ENCODE results near the gene SLC1A5. TPM values are rescaled to one million over a fixed set of nuclear protein-coding genes. Genes with fewer than 3 reads are reported as not detected.

Gene SLC1A5
- total and polyA plus RNA-seq, 2 experiments from 2014 or later: 103 to 272 TPM

DNA sequence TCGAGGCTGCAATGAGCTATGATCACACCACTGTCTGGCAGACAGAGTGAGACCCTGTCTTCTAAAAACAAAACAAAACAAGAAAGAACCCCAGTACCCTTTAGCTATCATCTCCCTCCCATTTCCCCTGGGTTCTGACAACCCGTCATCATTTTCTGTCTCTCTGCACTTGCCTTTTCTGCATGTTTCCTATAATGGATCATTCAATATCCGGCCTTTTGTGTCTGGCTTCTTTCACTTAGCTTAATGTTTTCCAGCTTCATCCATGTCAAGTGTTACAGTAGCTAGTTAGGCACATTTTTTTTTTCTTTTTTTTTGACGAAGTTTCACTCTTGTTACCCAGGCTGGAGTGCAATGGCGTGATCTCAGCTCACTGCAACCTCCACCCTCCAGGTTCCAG lies 45.7 kb upstream of the SLC1A5 start:
- Mint-ChIP-seq H3K27ac (no peak overlapping the region), H3K36me3 (ENCODE audit: low read depth) (peaks cover 17% of the 10 kb centered on the region), H3K4me1 (no peaks in the 10 kb centered on the region), H3K4me3 (no peak overlapping the region), H3K9me3 (no peaks in the 10 kb centered on the region; the same call in 2 of the 3 replicates), H3K27me3 (ENCODE audit: insufficient read depth, low read depth, poor library complexity) (peaks cover 6% of the 10 kb centered on the region)
- Histone ChIP-seq H3K27ac (ENCODE audit: low read depth) (no peak overlapping the region), H3K36me3 (ENCODE audit: insufficient read depth) (no peaks in the 10 kb centered on the region), H3K4me2 (no peak overlapping the region), H3K27me3 (ENCODE audit: insufficient read depth) (no peaks in the 10 kb centered on the region), H3K4me1 (ENCODE audit: insufficient read depth) (peaks cover 5% of the 10 kb centered on the region; the same call in 1 of the 2 replicates), H3F3A (replicated peaks; ENCODE audit: low read depth) (0 out of 2 replicates have a peak, but pooled peaks cover 3% of the 10 kb centered on the region), H3K79me2 (replicated peaks; ENCODE audit: insufficient read depth) (no peaks in the 10 kb centered on the region), H2AFZ (no peak overlapping the region), H3K4me3 (no peak overlapping the region), H4K20me1 (replicated peaks; ENCODE audit: insufficient read depth) (no peaks in the 10 kb centered on the region), H3K9me2 (ENCODE audit: insufficient read depth) (no peaks in the 10 kb centered on the region)
- DNase-seq (ENCODE audit: low spot score) (no peak), ATAC-seq (no peak)
- no peak for TF ChIP-seq EZH2 (IDR thresholded peaks at IDR 0.05; ENCODE audit: low read depth, unreplicated experiment)
- TF ChIP-seq, protein P1, sequence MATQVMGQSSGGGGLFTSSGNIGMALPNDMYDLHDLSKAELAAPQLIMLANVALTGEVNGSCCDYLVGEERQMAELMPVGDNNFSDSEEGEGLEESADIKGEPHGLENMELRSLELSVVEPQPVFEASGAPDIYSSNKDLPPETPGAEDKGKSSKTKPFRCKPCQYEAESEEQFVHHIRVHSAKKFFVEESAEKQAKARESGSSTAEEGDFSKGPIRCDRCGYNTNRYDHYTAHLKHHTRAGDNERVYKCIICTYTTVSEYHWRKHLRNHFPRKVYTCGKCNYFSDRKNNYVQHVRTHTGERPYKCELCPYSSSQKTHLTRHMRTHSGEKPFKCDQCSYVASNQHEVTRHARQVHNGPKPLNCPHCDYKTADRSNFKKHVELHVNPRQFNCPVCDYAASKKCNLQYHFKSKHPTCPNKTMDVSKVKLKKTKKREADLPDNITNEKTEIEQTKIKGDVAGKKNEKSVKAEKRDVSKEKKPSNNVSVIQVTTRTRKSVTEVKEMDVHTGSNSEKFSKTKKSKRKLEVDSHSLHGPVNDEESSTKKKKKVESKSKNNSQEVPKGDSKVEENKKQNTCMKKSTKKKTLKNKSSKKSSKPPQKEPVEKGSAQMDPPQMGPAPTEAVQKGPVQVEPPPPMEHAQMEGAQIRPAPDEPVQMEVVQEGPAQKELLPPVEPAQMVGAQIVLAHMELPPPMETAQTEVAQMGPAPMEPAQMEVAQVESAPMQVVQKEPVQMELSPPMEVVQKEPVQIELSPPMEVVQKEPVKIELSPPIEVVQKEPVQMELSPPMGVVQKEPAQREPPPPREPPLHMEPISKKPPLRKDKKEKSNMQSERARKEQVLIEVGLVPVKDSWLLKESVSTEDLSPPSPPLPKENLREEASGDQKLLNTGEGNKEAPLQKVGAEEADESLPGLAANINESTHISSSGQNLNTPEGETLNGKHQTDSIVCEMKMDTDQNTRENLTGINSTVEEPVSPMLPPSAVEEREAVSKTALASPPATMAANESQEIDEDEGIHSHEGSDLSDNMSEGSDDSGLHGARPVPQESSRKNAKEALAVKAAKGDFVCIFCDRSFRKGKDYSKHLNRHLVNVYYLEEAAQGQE (IDR thresholded peaks at IDR 0.05; ENCODE audit: unreplicated experiment): no peak
- no peak for TF ChIP-seq CREB1 (CRISPR knock-in tag; IDR thresholded peaks at IDR 0.05; ENCODE audit: low read depth)
- TF ChIP-seq STAT1 (IDR thresholded peaks at IDR 0.05; ENCODE audit: unreplicated experiment): no peak
- TF ChIP-seq, protein P2, sequence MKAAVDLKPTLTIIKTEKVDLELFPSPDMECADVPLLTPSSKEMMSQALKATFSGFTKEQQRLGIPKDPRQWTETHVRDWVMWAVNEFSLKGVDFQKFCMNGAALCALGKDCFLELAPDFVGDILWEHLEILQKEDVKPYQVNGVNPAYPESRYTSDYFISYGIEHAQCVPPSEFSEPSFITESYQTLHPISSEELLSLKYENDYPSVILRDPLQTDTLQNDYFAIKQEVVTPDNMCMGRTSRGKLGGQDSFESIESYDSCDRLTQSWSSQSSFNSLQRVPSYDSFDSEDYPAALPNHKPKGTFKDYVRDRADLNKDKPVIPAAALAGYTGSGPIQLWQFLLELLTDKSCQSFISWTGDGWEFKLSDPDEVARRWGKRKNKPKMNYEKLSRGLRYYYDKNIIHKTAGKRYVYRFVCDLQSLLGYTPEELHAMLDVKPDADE (IDR thresholded peaks at IDR 0.05): no peak
- TF ChIP-seq, protein P3, sequence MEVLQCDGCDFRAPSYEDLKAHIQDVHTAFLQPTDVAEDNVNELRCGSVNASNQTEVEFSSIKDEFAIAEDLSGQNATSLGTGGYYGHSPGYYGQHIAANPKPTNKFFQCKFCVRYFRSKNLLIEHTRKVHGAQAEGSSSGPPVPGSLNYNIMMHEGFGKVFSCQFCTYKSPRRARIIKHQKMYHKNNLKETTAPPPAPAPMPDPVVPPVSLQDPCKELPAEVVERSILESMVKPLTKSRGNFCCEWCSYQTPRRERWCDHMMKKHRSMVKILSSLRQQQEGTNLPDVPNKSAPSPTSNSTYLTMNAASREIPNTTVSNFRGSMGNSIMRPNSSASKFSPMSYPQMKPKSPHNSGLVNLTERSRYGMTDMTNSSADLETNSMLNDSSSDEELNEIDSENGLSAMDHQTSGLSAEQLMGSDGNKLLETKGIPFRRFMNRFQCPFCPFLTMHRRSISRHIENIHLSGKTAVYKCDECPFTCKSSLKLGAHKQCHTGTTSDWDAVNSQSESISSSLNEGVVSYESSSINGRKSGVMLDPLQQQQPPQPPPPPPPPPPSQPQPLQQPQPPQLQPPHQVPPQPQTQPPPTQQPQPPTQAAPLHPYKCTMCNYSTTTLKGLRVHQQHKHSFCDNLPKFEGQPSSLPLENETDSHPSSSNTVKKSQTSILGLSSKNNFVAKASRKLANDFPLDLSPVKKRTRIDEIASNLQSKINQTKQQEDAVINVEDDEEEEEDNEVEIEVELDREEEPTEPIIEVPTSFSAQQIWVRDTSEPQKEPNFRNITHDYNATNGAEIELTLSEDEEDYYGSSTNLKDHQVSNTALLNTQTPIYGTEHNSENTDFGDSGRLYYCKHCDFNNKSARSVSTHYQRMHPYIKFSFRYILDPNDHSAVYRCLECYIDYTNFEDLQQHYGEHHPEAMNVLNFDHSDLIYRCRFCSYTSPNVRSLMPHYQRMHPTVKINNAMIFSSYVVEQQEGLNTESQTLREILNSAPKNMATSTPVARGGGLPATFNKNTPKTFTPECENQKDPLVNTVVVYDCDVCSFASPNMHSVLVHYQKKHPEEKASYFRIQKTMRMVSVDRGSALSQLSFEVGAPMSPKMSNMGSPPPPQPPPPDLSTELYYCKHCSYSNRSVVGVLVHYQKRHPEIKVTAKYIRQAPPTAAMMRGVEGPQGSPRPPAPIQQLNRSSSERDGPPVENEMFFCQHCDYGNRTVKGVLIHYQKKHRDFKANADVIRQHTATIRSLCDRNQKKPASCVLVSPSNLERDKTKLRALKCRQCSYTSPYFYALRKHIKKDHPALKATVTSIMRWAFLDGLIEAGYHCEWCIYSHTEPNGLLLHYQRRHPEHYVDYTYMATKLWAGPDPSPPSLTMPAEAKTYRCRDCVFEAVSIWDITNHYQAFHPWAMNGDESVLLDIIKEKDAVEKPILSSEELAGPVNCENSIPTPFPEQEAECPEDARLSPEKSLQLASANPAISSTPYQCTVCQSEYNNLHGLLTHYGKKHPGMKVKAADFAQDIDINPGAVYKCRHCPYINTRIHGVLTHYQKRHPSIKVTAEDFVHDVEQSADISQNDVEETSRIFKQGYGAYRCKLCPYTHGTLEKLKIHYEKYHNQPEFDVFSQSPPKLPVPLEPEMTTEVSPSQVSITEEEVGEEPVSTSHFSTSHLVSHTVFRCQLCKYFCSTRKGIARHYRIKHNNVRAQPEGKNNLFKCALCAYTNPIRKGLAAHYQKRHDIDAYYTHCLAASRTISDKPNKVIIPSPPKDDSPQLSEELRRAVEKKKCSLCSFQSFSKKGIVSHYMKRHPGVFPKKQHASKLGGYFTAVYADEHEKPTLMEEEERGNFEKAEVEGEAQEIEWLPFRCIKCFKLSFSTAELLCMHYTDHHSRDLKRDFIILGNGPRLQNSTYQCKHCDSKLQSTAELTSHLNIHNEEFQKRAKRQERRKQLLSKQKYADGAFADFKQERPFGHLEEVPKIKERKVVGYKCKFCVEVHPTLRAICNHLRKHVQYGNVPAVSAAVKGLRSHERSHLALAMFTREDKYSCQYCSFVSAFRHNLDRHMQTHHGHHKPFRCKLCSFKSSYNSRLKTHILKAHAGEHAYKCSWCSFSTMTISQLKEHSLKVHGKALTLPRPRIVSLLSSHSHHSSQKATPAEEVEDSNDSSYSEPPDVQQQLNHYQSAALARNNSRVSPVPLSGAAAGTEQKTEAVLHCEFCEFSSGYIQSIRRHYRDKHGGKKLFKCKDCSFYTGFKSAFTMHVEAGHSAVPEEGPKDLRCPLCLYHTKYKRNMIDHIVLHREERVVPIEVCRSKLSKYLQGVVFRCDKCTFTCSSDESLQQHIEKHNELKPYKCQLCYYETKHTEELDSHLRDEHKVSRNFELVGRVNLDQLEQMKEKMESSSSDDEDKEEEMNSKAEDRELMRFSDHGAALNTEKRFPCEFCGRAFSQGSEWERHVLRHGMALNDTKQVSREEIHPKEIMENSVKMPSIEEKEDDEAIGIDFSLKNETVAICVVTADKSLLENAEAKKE (CRISPR knock-in tag; IDR thresholded peaks at IDR 0.05): no peak
- no peak for TF ChIP-seq ZNF331 (CRISPR knock-in tag; IDR thresholded peaks at IDR 0.05; ENCODE audit: low read depth)
- TF ChIP-seq ZNF114 (CRISPR knock-in tag; IDR thresholded peaks at IDR 0.05): no peak
- TF ChIP-seq EZH2phosphoT487 (IDR thresholded peaks at IDR 0.05; ENCODE audit: unreplicated experiment): no peak
- no peak for TF ChIP-seq NANOG (IDR thresholded peaks at IDR 0.05; ENCODE audit: borderline replicate concordance)
- TF ChIP-seq, protein P4, sequence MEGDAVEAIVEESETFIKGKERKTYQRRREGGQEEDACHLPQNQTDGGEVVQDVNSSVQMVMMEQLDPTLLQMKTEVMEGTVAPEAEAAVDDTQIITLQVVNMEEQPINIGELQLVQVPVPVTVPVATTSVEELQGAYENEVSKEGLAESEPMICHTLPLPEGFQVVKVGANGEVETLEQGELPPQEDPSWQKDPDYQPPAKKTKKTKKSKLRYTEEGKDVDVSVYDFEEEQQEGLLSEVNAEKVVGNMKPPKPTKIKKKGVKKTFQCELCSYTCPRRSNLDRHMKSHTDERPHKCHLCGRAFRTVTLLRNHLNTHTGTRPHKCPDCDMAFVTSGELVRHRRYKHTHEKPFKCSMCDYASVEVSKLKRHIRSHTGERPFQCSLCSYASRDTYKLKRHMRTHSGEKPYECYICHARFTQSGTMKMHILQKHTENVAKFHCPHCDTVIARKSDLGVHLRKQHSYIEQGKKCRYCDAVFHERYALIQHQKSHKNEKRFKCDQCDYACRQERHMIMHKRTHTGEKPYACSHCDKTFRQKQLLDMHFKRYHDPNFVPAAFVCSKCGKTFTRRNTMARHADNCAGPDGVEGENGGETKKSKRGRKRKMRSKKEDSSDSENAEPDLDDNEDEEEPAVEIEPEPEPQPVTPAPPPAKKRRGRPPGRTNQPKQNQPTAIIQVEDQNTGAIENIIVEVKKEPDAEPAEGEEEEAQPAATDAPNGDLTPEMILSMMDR (conservative IDR thresholded peaks at IDR 0.05; ENCODE audit: low read depth in 2 of 2): no peak
- no peak for TF ChIP-seq POLR2AphosphoS5 (IDR thresholded peaks at IDR 0.05; ENCODE audit: low read depth)
- no peak for TF ChIP-seq JUNB (IDR thresholded peaks at IDR 0.05; ENCODE audit: unreplicated experiment)
